GM21381 (cell line): ENCODE results near the gene PRKCE.

Experiments used
- ATAC-seq: cut with Tn5 transposase; IDR thresholded peaks from one replicate; pipeline ENCODE4 v1.9.1; 2021; ENCODE audit warnings: mild to moderate bottlenecking, moderate library complexity; ENCODE audit not compliant: unreplicated experiment

The PRKCE gene

GRCh38 chr2:46091004-46091403, 439.5 kb downstream of the PRKCE start:
- ATAC-seq: no peak

GRCh38 chr2:46091961-46092667, 440.6 kb downstream of the PRKCE start:
- ATAC-seq: no peak

- no peak for ATAC-seq
Measured at GRCh38 chr2:46094689-46095088, 443.2 kb downstream of the PRKCE start.

- no peak for ATAC-seq
Measured at GRCh38 chr2:46095830-46096229, 444.4 kb downstream of the PRKCE start.

- ATAC-seq: no peak
Measured at GRCh38 chr2:46096260-46096659, 444.8 kb downstream of the PRKCE start.

- ATAC-seq: no peak
Measured at GRCh38 chr2:46097714-46098480, 446.4 kb downstream of the PRKCE start.

GRCh38 chr2:46098621-46099062, 447.2 kb downstream of the PRKCE start:
- no peak for ATAC-seq

GRCh38 chr2:46101557-46102220, 450.2 kb downstream of the PRKCE start:
- no peak for ATAC-seq

- no peak for ATAC-seq
Measured at GRCh38 chr2:46106690-46107089, 455.2 kb downstream of the PRKCE start.

- no peak for ATAC-seq
Measured at GRCh38 chr2:46114996-46115395, 463.5 kb downstream of the PRKCE start.

- ATAC-seq: no peak
Measured at GRCh38 chr2:46116150-46116549, 464.7 kb downstream of the PRKCE start.

- no peak for ATAC-seq
Measured at GRCh38 chr2:46116553-46116991, 465.1 kb downstream of the PRKCE start.

- ATAC-seq: no peak
Measured at GRCh38 chr2:46117379-46117778, 465.9 kb downstream of the PRKCE start.

GRCh38 chr2:46117994-46118393, 466.5 kb downstream of the PRKCE start:
- no peak for ATAC-seq

- no peak for ATAC-seq
Measured at GRCh38 chr2:46118656-46119371, 467.3 kb downstream of the PRKCE start.

GRCh38 chr2:46119453-46119852, 468.0 kb downstream of the PRKCE start:
- ATAC-seq: no peak

- no peak for ATAC-seq
Measured at GRCh38 chr2:46120792-46121555, 469.5 kb downstream of the PRKCE start.

GRCh38 chr2:46122318-46122976, 471.0 kb downstream of the PRKCE start:
- ATAC-seq: no peak

- ATAC-seq: no peak
Measured at GRCh38 chr2:46123013-46123412, 471.5 kb downstream of the PRKCE start.

GRCh38 chr2:46125798-46126197, 474.3 kb downstream of the PRKCE start:
- no peak for ATAC-seq
